Heart right ventricle (tissue), 16 donors: ENCODE results near the gene DLGAP1. TPM values are rescaled to one million over a fixed set of nuclear protein-coding genes. Genes with fewer than 3 reads are reported as not detected.

Experiments used
- ATAC-seq, 8 donors: fragments of 200-7000 bp; cut with Tn5 transposase; one replicate each; pipeline ENCODE4 v1.9.1; 2020; ENCODE audit warnings: mild to moderate bottlenecking in 8 of 8, moderate library complexity in 8 of 8, moderate number of reproducible peaks in 1 of 8
- DNase-seq, 2 donors: peaks; one replicate each; pipeline ENCODE4 v3.0.0-alpha.2; 2020
- H3K27ac ChIP-seq, 10 donors: fragments of 200-600 bp; sonication (generic) in 2 of 10; one replicate each; pipeline versions ENCODE4 v1.5.0 to v1.8.0; 2020 to 2022; ENCODE audit warnings: mild to moderate bottlenecking in 3 of 10
- H3K27me3 ChIP-seq, 7 donors: fragments of 200-600 bp; one replicate each; pipeline ENCODE4 v1.8.0; 2021 to 2022; ENCODE audit warnings: mild to moderate bottlenecking in 2 of 7
- H3K36me3 ChIP-seq, 9 donors: fragments of 200-600 bp; sonication (generic) in 1 of 9; one replicate each; pipeline versions ENCODE4 v1.5.0 to v1.8.0; 2020 to 2022; ENCODE audit warnings: mild to moderate bottlenecking in 2 of 9
- H3K4me1 ChIP-seq, 9 donors: fragments of 200-600 bp; sonication (generic) in 1 of 9; one replicate each; pipeline versions ENCODE4 v1.5.0 to v1.8.0; 2020 to 2022; ENCODE audit warnings: mild to moderate bottlenecking in 4 of 9
- H3K4me3 ChIP-seq, 10 donors: fragments of 200-600 bp; sonication (generic) in 2 of 10; one replicate each; pipeline versions ENCODE4 v1.5.0 to v1.8.0; 2020 to 2022; ENCODE audit warnings: mild to moderate bottlenecking in 7 of 10, moderate library complexity in 2 of 10
- H3K9me3 ChIP-seq, 11 donors: fragments of 200-600 bp in 10 of 11; sonication (generic) in 2 of 11; one replicate each; pipeline versions ENCODE4 v1.5.0 to v1.8.0; 2013 to 2022; ENCODE audit warnings: mild to moderate bottlenecking in 2 of 11, control low read depth in 1 of 11, moderate library complexity in 1 of 11
- WGBS, 2 donors: extraction: QIAGEN DNeasy Blood & Tissue Kit; methylation state at CpG; one replicate each; pipeline ENCODE4 v1.1.7; 2013; ENCODE audit warnings: inconsistent platforms in 1 of 2; 5-methylcytosine and 5-hydroxymethylcytosine counted together
- intact Hi-C, 10 donors: fragments of 100-400 bp; cut with DNase I; formaldehyde crosslinking; loops; one replicate each; pipeline versions ENCODE4 v1.11.1 to v1.14.2; 2022
- polyA plus RNA-seq, 2 donors: library from polyadenylated mRNA; stranded (reverse); fragments of 200-250 nt; gene quantifications; one replicate each; pipeline ENCODE4 v1.2.3, GENCODE V29; 2013
- total RNA-seq, 10 donors: library from RNA; stranded (reverse); fragmentation: NEBNext Ultra II Directional in 3 of 10; extraction: Animal tissue kit (Norgen Biotek cat#: 25700) in 3 of 10; gene quantifications; one replicate each; pipeline versions ENCODE4 v1.2.1 to v1.2.4, GENCODE V29; 2021 to 2023
- TF ChIP-seq, protein P1 (sequence below), 9 donors: fragments of 200-600 bp; sonication (generic) in 2 of 9; IDR thresholded peaks; one replicate each; pipeline versions ENCODE4 v1.5.0 to v1.8.0; 2021 to 2022; ENCODE audit warnings: antibody characterized with exemption in 9 of 9, mild to moderate bottlenecking in 5 of 9, moderate library complexity in 1 of 9
- donor health status: Arrhythmogenic right ventricular cardiomyopathy.
- donor health status: ischemic (EF 13 %, LVEDD 7.1; RV severe dilation, severe dysfunction).
- donor health status: healthy with polysubstance abuse.
- donor health status: DM: no; HTN: yes; CAD: no.
- donor health status: DM: no; HTN: no; CAD: no.
- donor health status: ischemic (EF 25% LVEDD 6.9; RV normal size, moderate dysfunction).
- donor health status: ischemic (EF 25% LVEDD 5.7; RV mildly dilated, moderate dysfunction).
- donor health status: healthy.
- donor health status: DM: yes; HTN: yes; CAD: no.
- donor health status: Ischemic cardiomyopathy.
- donor health status: ischemic (EF 35%, LVEDD 5.7; RV mildly dilated, moderate dysfunction).
- donor health status: nonischemic (EF 11% LVEDD 7.7; RV severe dilation, severe dysfunction).
- donor health status: DM: yes; HTN: yes; CAD: no.
- donor health status: PGD.
- donor health status: ischemic (EF 29% LVEDD 5.4; RV normal size, mild dysfunction).
- donor health status: nonischemic (EF 23%, LVEDD 6.1; RV moderate dilation, normal function).

DLGAP1 gene
- total and polyA plus RNA-seq, 12 donors = 0.07 to 7.2 (median 1.0) TPM; not detected in 2

DNA sequence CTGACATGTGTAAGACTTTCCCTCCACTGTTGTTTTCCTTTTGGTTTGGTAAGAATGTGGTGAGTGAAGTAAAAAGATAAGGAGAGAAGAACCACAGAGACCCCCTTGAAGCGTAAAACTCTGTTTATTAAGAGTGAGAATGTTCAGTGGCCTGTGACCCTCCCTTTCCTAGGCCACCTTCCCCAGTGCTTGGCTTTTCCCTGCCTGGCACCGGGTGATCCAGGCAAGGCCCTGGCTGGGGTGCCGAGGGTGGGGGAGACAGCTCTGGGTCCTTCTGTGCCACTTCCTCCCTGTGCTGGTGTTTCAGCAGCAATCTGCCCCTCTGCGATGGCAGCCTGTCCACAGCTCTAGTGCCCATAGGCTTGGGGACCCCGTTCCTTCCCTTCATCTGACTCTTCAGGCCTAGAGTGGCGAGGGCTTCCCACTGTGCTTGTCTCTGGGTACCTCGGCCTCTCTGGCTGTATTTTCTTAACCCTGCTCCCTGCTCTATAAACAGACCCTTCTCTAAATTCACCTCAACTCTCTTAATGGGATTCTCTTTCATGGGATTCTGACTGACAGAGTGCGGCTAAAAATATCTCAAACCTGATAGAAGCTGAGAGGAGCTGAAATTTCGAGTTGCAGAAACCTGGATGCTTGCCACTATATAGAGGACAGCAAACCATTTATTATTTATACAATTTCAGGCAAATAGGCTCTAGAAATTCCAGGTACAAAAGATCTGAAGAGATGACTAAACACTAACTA lies 461.0 kb downstream of the DLGAP1 start:
- DNase-seq = no peak
- no peaks in the 10 kb centered on the region for H3K36me3 ChIP-seq
- H3K4me1 ChIP-seq = peaks cover 0 to 18% (median 3%) of the 10 kb centered on the region in 9 donors
- ATAC-seq = peak in 7 of 8 donors; percentile 27 to 88 (median 53)
- no peaks in the 10 kb centered on the region for H3K27me3 ChIP-seq
- peak overlapping the region in 5 of 10 donors; percentile 56 to 80 (median 76) for H3K27ac ChIP-seq
- no peak overlapping the region for H3K4me3 ChIP-seq
- peaks cover 0 to 2% (median 0%) of the 10 kb centered on the region in 11 donors for H3K9me3 ChIP-seq
- TF ChIP-seq, protein P1, sequence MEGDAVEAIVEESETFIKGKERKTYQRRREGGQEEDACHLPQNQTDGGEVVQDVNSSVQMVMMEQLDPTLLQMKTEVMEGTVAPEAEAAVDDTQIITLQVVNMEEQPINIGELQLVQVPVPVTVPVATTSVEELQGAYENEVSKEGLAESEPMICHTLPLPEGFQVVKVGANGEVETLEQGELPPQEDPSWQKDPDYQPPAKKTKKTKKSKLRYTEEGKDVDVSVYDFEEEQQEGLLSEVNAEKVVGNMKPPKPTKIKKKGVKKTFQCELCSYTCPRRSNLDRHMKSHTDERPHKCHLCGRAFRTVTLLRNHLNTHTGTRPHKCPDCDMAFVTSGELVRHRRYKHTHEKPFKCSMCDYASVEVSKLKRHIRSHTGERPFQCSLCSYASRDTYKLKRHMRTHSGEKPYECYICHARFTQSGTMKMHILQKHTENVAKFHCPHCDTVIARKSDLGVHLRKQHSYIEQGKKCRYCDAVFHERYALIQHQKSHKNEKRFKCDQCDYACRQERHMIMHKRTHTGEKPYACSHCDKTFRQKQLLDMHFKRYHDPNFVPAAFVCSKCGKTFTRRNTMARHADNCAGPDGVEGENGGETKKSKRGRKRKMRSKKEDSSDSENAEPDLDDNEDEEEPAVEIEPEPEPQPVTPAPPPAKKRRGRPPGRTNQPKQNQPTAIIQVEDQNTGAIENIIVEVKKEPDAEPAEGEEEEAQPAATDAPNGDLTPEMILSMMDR (IDR thresholded peaks at IDR 0.05) = no peak
- intact Hi-C loops = loop anchor here in 6 of 10 donors (2.0 to 10.0 kb wide), 9 partner anchors 69 to 709 kb away; no protein-coding TSS in a partner anchor
- 53 to 56% methylated on average over 9 of the region's 9 CpGs for whole genome bisulfite sequencing, 2 donors

DNA sequence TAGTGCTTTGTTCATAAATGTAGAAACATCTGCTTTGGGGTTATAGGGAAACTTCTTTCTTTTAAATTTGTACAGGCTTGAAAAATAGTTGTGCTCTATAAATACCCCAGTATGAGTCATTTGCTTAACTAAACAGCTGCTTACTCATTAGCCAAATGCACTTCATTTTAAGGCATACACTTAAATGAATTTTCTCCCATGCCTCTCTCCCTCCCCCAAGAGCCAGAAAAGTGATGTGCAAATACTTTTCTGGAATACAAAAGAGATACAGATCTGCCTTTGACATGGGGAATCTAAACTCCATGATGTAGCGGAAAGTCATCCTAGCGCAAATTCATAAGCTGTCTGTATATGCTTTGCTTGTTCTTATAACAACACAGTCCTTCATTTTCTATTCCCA lies 469.4 kb downstream of the DLGAP1 start:
- no peak for ATAC-seq
- WGBS, 2 donors = 97 to 98% methylated on average over 2 of the region's 2 CpGs
- Histone ChIP-seq H3K27ac (peak overlapping the region in 1 of 10 donors; percentile 22), H3K27me3 (no peaks in the 10 kb centered on the region), H3K36me3 (no peaks in the 10 kb centered on the region), H3K9me3 (no peaks in the 10 kb centered on the region), H3K4me1 (peaks cover 0 to 10% (median 4%) of the 10 kb centered on the region in 9 donors), H3K4me3 (no peak overlapping the region)
- intact Hi-C loops = loop anchor here in 3 of 10 donors (10.0 kb wide), 3 partner anchors 61 to 191 kb away; no protein-coding TSS in a partner anchor
- no peak for DNase-seq
- TF ChIP-seq, protein P1 (IDR thresholded peaks at IDR 0.05) = no peak

DNA sequence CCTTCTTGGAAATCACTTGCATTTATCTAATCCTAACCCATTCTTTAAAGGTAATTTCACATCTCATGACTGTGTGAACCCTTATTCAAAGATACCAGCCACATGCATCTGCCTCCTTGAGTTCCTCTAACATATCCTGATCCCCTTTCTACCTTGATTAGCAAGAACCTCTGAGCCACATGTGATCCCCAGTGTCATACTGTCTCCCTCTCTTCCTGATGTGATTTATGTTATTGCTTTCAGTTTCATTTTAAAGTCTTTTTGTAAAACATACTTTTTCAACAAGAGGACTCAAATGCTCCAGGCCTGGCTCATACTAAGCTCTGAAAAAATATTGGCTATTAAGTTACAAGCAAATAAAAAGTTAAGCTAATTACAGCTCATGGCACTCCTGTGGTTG lies 470.1 kb downstream of the DLGAP1 start:
- Histone ChIP-seq H3K9me3 (peaks cover 0 to 2% (median 0%) of the 10 kb centered on the region in 11 donors), H3K4me1 (peaks cover 0 to 10% (median 4%) of the 10 kb centered on the region in 9 donors), H3K4me3 (no peak overlapping the region), H3K27ac (peak overlapping the region in 1 of 10 donors; percentile 22), H3K36me3 (no peaks in the 10 kb centered on the region), H3K27me3 (no peaks in the 10 kb centered on the region)
- intact Hi-C loops = loop anchor here in 3 of 10 donors (10.0 kb wide), 3 partner anchors 60 to 190 kb away; no protein-coding TSS in a partner anchor
- no peak for ATAC-seq
- TF ChIP-seq, protein P1 (IDR thresholded peaks at IDR 0.05) = no peak
- DNase-seq = no peak

DNA sequence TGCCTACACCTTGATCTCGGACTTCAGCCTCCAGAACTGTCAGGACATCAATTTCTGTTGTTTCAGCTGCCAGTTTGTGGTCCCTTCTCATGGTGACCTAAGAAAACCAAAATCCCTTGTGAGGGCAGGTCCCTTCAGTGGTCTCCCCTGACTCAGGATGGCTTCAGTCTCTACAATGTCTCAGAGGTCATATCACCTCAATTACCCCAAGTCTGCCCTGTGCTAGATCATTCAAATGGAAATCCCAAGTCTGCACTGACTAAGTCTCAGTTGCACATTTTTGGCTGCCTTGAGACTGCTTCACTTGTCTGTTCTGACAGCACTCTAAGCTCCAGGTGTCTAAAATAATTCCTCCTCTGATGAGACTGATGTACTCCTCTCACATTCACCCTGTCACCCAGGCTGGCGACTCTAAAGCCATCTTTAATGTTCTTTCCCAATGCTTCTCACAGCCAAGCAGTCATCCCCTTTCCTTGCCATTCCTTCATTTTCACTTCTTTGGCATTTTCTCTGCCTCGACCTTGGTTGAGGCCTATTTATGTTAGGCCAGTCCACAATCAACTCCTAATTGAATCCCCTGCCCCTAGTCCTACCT lies 470.8 kb downstream of the DLGAP1 start:
- DNase-seq = no peak
- intact Hi-C loops = loop anchor here in 3 of 10 donors (10.0 kb wide), 3 partner anchors 59 to 189 kb away; no protein-coding TSS in a partner anchor
- no peak for ATAC-seq
- TF ChIP-seq, protein P1 (IDR thresholded peaks at IDR 0.05) = no peak
- no peak overlapping the region for H3K27ac ChIP-seq
- peaks cover 0 to 9% (median 0%) of the 10 kb centered on the region in 11 donors for H3K9me3 ChIP-seq
- H3K27me3 ChIP-seq = no peaks in the 10 kb centered on the region
- H3K4me1 ChIP-seq = peaks cover 0 to 10% (median 4%) of the 10 kb centered on the region in 9 donors
- WGBS, 2 donors = 80 to 93% methylated on average over 3 of the region's 3 CpGs
- H3K36me3 ChIP-seq = no peaks in the 10 kb centered on the region
- no peak overlapping the region for H3K4me3 ChIP-seq
